Epithelial cell of alveolus of lung (primary cell): ENCODE data around the gene PPP1R1B. TPM values are rescaled to one million over a fixed set of nuclear protein-coding genes. Genes with fewer than 3 reads are reported as not detected.

Experiments
- total RNA-seq: library from RNA; depleted of rRNA; stranded (reverse); fragments of >200 nt; gene quantifications from 2 replicates; pipeline ENCODE4 v1.2.1, GENCODE V29; 2015

PPP1R1B gene
- total RNA-seq, result 1.4 TPM in 1 of 2 replicates, not detected in the other

GRCh38 chr17:39626171-39627046 lies at the start of gene PPP1R1B:
Gene PPP1R1B, plus strand, starts transcription at chr17:39626952. Its CDS starts 441 bp downstream, at chr17:39627393.

GRCh38 chr17:39607851-39608130 lies 19.0 kb upstream of the PPP1R1B start, which contains the start of gene NEUROD2:
Gene NEUROD2, minus strand, starts transcription at chr17:39607920. Its CDS starts 1,321 bp downstream, at chr17:39606599.

GRCh38 chr17:39636927-39637736 lies 10.4 kb downstream of the PPP1R1B start, which contains the start of gene STARD3:
Gene STARD3, plus strand, starts transcription at chr17:39637144. Its CDS starts 16,388 bp downstream, at chr17:39653532.

GRCh38 chr17:39664581-39665561 lies 38.1 kb downstream of the PPP1R1B start, which contains the start of gene TCAP:
Gene TCAP, plus strand, starts transcription at chr17:39665349. Its CDS starts 11 bp downstream, at chr17:39665360.

GRCh38 chr17:39667945-39668924 lies 41.5 kb downstream of the PPP1R1B start, which contains the start of gene PNMT:
Gene PNMT, plus strand, starts transcription at chr17:39668453. Its CDS starts 23 bp downstream, at chr17:39668476.

Other genes with a start within 250 kb of the PPP1R1B start
- 8.8 and 11.7 TPM in 2 replicates for gene FBXL20, start 225.3 kb upstream of the PPP1R1B start, total RNA-seq
- 20.8 and 23.3 TPM in 2 replicates for gene MED1, start 175.7 kb upstream of the PPP1R1B start, total RNA-seq
- 20.2 and 26.9 TPM in 2 replicates for gene CDK12, start 165.5 kb upstream of the PPP1R1B start, total RNA-seq
- gene NEUROD2, start 19.0 kb upstream of the PPP1R1B start, total RNA-seq, result not detected in 2 replicates
- 28.4 and 60.8 TPM in 2 replicates for gene STARD3, start 10.2 kb downstream of the PPP1R1B start, total RNA-seq
- gene TCAP, start 38.4 kb downstream of the PPP1R1B start, total RNA-seq, result under 0.01 and 0.24 TPM in 2 replicates
- not detected in 2 replicates for gene PNMT, start 41.5 kb downstream of the PPP1R1B start, total RNA-seq
- 6.3 and 12.9 TPM in 2 replicates for gene PGAP3, start 61.1 kb downstream of the PPP1R1B start, total RNA-seq
- 32.6 and 53.5 TPM in 2 replicates for gene ERBB2, start 73.1 kb downstream of the PPP1R1B start, total RNA-seq
- 49.1 and 53.1 TPM in 2 replicates for gene MIEN1, start 103.6 kb downstream of the PPP1R1B start, total RNA-seq
- gene GRB7, start 111.0 kb downstream of the PPP1R1B start, total RNA-seq, result 0.08 and 0.91 TPM in 2 replicates
- gene IKZF3, start 237.4 kb downstream of the PPP1R1B start, total RNA-seq, result not detected in 2 replicates
- gene ZPBP2, start 241.2 kb downstream of the PPP1R1B start, total RNA-seq, result not detected in 2 replicates